ENCODE results near the gene STK32C. TPM values are rescaled to one million over a fixed set of nuclear protein-coding genes. Genes with fewer than 3 reads are reported as not detected.

Gene STK32C
- total and polyA plus RNA-seq, 10 of the 15 experiments (the other 5 are each of a cell fraction or from before 2014, with no cell fraction given), result 1.5 to 18.1 (median 6.4) TPM

GRCh38 chr10:132209978-132210530, 97.7 kb downstream of the STK32C start:
- BruUV-seq (replicated peaks), result no TSS peak
- Histone ChIP-seq H3K9me3 (replicated peaks; ENCODE audit: control insufficient read depth, insufficient read depth, low read length) (no peaks in the 10 kb centered on the region; the same call in 2 of the 3 replicates), H3K4me3 (no peak overlapping the region), H3K79me2 (ENCODE audit: control insufficient read depth, insufficient read depth, low read length) (no peaks in the 10 kb centered on the region), H3K4me2 (ENCODE audit: control insufficient read depth, insufficient read depth) (no peak overlapping the region), H3K36me3 (ENCODE audit: control insufficient read depth in 2 of 2, insufficient read depth in 2 of 2, low read length in 1 of 2) (no peaks in the 10 kb centered on the region), H3K27ac (ENCODE audit: control insufficient read depth, insufficient read depth) (no peak overlapping the region), H3K4me1 (ENCODE audit: control insufficient read depth, insufficient read depth, low read length) (no peaks in the 10 kb centered on the region), H2AFZ (ENCODE audit: control insufficient read depth, low read depth, low read length) (no peak overlapping the region), H3K27me3 (replicated peaks in 1 of 2; ENCODE audit: control insufficient read depth in 2 of 2, insufficient read depth in 2 of 2, low read length in 1 of 2) (no peaks in the 10 kb centered on the region), H4K20me1 (ENCODE audit: control insufficient read depth, insufficient read depth) (no peaks in the 10 kb centered on the region), H3K9ac (ENCODE audit: control insufficient read depth, insufficient read depth, low read length) (no peak overlapping the region)
- no peak for DNase-seq (ENCODE audit: low read depth, low spot score)
- in situ Hi-C loops (cut with MboI) (no loop called here), intact Hi-C loops (cut with micrococcal nuclease; ENCODE audit: unreplicated experiment) (no loop called here)
- ChIA-PET CTCF (no interaction called here), SMC1A (ENCODE audit: uncharacterized antibody, unreplicated experiment) (no interaction called here), POLR2A (no interaction called here), RAD21 (ENCODE audit: unreplicated experiment) (no interaction called here)
- TF ChIP-seq ZNF622 (IDR thresholded peaks at IDR 0.05), result no peak
- TF ChIP-seq PRDM15 (CRISPR knock-in tag; IDR thresholded peaks at IDR 0.05), result no peak
- no peak for TF ChIP-seq IRF3 (IDR thresholded peaks at IDR 0.05)
- no peak for TF ChIP-seq NR2F1 (conservative IDR thresholded peaks at IDR 0.05)
- no peak for TF ChIP-seq TAF1 (IDR thresholded peaks at IDR 0.05; ENCODE audit: borderline replicate concordance, low read depth, low read length)
- no peak for TF ChIP-seq ZBED1 (IDR thresholded peaks at IDR 0.05; ENCODE audit: borderline replicate concordance)
- no peak for TF ChIP-seq ZNF24 (IDR thresholded peaks at IDR 0.05)
- TF ChIP-seq CBX5 (IDR thresholded peaks at IDR 0.05; ENCODE audit: low read depth), result no peak
- no peak for TF ChIP-seq RUNX3 (IDR thresholded peaks at IDR 0.05; ENCODE audit: low read length)
- ATAC-seq, result no peak
- FAIRE-seq, result no peak
- WGBS (ENCODE audit: insufficient coverage, insufficient replicate concordance, low lambda C conversion rate, missing lambda C conversion rate), result 61% methylated on average over 23 of the region's 23 CpGs

Data from GM12878 (cell line).